HG02852 (cell line): ENCODE results near the gene HELB.
A peak's percentile ranks its signal among the peaks of the same experiment; 100 is the strongest.

ENCODE experiments used
- ATAC-seq: cut with Tn5 transposase; IDR thresholded peaks from one replicate; pipeline ENCODE4 v1.9.1; 2021; ENCODE audit warnings: mild to moderate bottlenecking, moderate library complexity; ENCODE audit not compliant: unreplicated experiment

HELB gene

GRCh38 chr12:66302827-66303169, 505 bp downstream of the HELB start:
- no peak for ATAC-seq

- peak; percentile 42 for ATAC-seq
Observed at GRCh38 chr12:66303316-66303804, 1.1 kb downstream of the HELB start.

- no peak for ATAC-seq
Observed at GRCh38 chr12:66304296-66304900, 2.1 kb downstream of the HELB start.

GRCh38 chr12:66309606-66310005, 7.3 kb downstream of the HELB start:
- no peak for ATAC-seq

- ATAC-seq, result no peak
Observed at GRCh38 chr12:66312189-66312588, 9.9 kb downstream of the HELB start.

GRCh38 chr12:66314278-66314677, 12.0 kb downstream of the HELB start:
- no peak for ATAC-seq

GRCh38 chr12:66319266-66319954, 17.1 kb downstream of the HELB start:
- ATAC-seq, result peak; percentile 52

GRCh38 chr12:66320996-66321395, 18.7 kb downstream of the HELB start:
- no peak for ATAC-seq

GRCh38 chr12:66321435-66321834, 19.1 kb downstream of the HELB start:
- no peak for ATAC-seq

- ATAC-seq, result no peak
Observed at GRCh38 chr12:66323017-66323416, 20.7 kb downstream of the HELB start.

GRCh38 chr12:66329941-66330340, 27.6 kb downstream of the HELB start:
- no peak for ATAC-seq

GRCh38 chr12:66331016-66331415, 28.7 kb downstream of the HELB start:
- ATAC-seq, result no peak

GRCh38 chr12:66331814-66332213, 29.5 kb downstream of the HELB start:
- ATAC-seq, result no peak

GRCh38 chr12:66335746-66336145, 33.5 kb downstream of the HELB start:
- no peak for ATAC-seq

- no peak for ATAC-seq
Observed at GRCh38 chr12:66337381-66338010, 35.2 kb downstream of the HELB start.

GRCh38 chr12:66340131-66340530, 37.8 kb downstream of the HELB start:
- no peak for ATAC-seq

GRCh38 chr12:66341126-66341525, 38.8 kb downstream of the HELB start:
- ATAC-seq, result no peak

- no peak for ATAC-seq
Observed at GRCh38 chr12:66345212-66345611, 42.9 kb downstream of the HELB start.

- no peak for ATAC-seq
Observed at GRCh38 chr12:66345956-66346355, 43.7 kb downstream of the HELB start.

- no peak for ATAC-seq
Observed at GRCh38 chr12:66351301-66351700, 49.0 kb downstream of the HELB start.

- no peak for ATAC-seq
Observed at GRCh38 chr12:66352197-66352596, 49.9 kb downstream of the HELB start.

- no peak for ATAC-seq
Observed at GRCh38 chr12:66352899-66353298, 50.6 kb downstream of the HELB start.
